ENCODE data around the gene RMDN2. TPM values are rescaled to one million over a fixed set of nuclear protein-coding genes. Genes with fewer than 3 reads are reported as not detected.

The RMDN2 gene
- total RNA-seq, 1 experiment from 2014 or later, result 3.0 TPM

DNA sequence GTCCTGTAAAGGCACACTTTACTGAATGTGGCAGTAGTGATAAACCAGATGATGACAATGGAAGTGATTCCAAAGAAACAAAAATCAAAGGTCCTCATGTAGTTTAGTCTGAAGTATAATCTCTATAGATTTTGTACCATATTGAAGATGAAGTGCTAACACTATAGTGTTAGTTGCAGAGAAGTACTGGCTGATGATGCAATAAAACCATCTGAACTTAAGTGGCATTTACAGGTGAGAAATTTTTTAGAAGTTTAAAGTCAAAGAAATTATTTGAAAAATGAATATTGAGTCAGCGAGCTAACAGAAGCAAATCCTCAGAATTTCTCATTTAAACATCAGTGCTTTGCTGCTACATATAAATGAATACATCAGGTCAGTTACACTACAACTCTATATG is 43.1 kb upstream of the RMDN2 start (continued):
- TF ChIP-seq CREB1 (CRISPR knock-in tag; IDR thresholded peaks at IDR 0.05), result no peak
- no peak for TF ChIP-seq CTCF (IDR thresholded peaks at IDR 0.05)
- no peak for TF ChIP-seq OVOL2 (CRISPR knock-in tag; IDR thresholded peaks at IDR 0.05; ENCODE audit: borderline replicate concordance)
- TF ChIP-seq ZNF232 (CRISPR knock-in tag; IDR thresholded peaks at IDR 0.05), result no peak

GRCh38 chr2:37883518-37883917 is 41.6 kb upstream of the RMDN2 start:
- Mint-ChIP-seq H3K4me1 (peaks cover 23% of the 10 kb centered on the region), H3K4me3 (no peak overlapping the region), H3K27ac (no peak overlapping the region), H3K36me3 (no peaks in the 10 kb centered on the region), H3K27me3 (ENCODE audit: low read depth) (no peaks in the 10 kb centered on the region), H3K9me3 (no peaks in the 10 kb centered on the region)
- ATAC-seq (no peak), DNase-seq (ENCODE audit: low spot score) (no peak)
- ChIA-PET CTCF (no interaction called here), POLR2A (no interaction called here)
- no peak for TF ChIP-seq ATF1 (CRISPR knock-in tag; IDR thresholded peaks at IDR 0.05)
- TF ChIP-seq, protein P1, sequence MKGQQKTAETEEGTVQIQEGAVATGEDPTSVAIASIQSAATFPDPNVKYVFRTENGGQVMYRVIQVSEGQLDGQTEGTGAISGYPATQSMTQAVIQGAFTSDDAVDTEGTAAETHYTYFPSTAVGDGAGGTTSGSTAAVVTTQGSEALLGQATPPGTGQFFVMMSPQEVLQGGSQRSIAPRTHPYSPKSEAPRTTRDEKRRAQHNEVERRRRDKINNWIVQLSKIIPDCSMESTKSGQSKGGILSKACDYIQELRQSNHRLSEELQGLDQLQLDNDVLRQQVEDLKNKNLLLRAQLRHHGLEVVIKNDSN (CRISPR knock-in tag; IDR thresholded peaks at IDR 0.05), result no peak

DNA sequence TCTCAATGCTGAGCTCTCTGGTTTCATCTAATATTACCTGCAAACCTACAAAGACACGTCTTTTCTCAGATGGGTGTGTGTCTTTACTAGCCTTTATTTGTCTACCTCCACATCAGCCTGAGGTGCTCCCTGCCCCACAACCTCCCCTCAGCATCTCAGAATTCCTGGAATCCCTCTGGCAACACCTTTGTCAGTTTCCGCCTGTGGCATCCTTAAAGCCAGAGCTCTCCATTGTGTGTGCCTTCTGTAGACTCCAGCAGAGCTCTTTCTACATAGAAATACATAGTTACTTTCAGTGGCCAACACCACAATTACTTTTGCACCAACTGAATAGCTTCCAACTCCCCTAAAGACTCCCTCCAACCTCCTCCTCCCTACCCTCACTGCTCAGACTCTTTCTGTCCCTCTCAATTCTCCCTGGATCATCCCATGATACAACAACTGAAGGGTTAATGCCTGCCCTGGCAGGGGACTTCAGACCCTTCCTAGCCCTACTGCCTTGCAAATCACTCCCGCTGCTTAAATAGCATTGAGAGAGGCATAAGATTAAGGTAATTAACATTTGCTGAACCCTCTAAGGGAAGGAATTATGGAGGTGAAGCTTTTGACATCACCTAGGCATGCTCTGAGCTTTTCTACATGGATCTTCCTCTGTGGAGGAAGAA is 39.6 kb upstream of the RMDN2 start:
- ChIA-PET CTCF (interaction anchor here (1.1 to 2.3 kb wide), 6 partner anchors 8 to 489 kb away, joined by 4 to 17 read pairs (median 5); no protein-coding TSS in a partner anchor), POLR2A (interaction anchor here (0.5 to 0.6 kb wide), 2 partner anchors 358 to 362 kb away, joined by 4 to 7 read pairs; no protein-coding TSS in a partner anchor)
- TF ChIP-seq JUN (CRISPR knock-in tag; IDR thresholded peaks at IDR 0.05) (no peak), ZNF396 (CRISPR knock-in tag; IDR thresholded peaks at IDR 0.05; ENCODE audit: borderline replicate concordance) (no peak), GRHL2 (CRISPR knock-in tag; IDR thresholded peaks at IDR 0.05; ENCODE audit: insufficient replicate concordance, severe bottlenecking) (no peak), USF2 (CRISPR knock-in tag; IDR thresholded peaks at IDR 0.05) (no peak), CTCF (IDR thresholded peaks at IDR 0.05) (no peak), NFE2L1 (CRISPR knock-in tag; IDR thresholded peaks at IDR 0.05) (no peak), IRF2 (CRISPR knock-in tag; IDR thresholded peaks at IDR 0.05; ENCODE audit: borderline replicate concordance, low read depth) (no peak), NFATC4 (CRISPR knock-in tag; IDR thresholded peaks at IDR 0.05) (no peak), ZNF671 (CRISPR knock-in tag; IDR thresholded peaks at IDR 0.05) (no peak), RORB (CRISPR knock-in tag; IDR thresholded peaks at IDR 0.05) (no peak), GABPB1 (CRISPR knock-in tag; IDR thresholded peaks at IDR 0.05) (no peak), CREB1 (CRISPR knock-in tag; IDR thresholded peaks at IDR 0.05) (no peak), ETV6 (CRISPR knock-in tag; IDR thresholded peaks at IDR 0.05) (no peak), ESRRA (CRISPR knock-in tag; IDR thresholded peaks at IDR 0.05; ENCODE audit: borderline replicate concordance) (no peak)
- TF ChIP-seq, protein P2, sequence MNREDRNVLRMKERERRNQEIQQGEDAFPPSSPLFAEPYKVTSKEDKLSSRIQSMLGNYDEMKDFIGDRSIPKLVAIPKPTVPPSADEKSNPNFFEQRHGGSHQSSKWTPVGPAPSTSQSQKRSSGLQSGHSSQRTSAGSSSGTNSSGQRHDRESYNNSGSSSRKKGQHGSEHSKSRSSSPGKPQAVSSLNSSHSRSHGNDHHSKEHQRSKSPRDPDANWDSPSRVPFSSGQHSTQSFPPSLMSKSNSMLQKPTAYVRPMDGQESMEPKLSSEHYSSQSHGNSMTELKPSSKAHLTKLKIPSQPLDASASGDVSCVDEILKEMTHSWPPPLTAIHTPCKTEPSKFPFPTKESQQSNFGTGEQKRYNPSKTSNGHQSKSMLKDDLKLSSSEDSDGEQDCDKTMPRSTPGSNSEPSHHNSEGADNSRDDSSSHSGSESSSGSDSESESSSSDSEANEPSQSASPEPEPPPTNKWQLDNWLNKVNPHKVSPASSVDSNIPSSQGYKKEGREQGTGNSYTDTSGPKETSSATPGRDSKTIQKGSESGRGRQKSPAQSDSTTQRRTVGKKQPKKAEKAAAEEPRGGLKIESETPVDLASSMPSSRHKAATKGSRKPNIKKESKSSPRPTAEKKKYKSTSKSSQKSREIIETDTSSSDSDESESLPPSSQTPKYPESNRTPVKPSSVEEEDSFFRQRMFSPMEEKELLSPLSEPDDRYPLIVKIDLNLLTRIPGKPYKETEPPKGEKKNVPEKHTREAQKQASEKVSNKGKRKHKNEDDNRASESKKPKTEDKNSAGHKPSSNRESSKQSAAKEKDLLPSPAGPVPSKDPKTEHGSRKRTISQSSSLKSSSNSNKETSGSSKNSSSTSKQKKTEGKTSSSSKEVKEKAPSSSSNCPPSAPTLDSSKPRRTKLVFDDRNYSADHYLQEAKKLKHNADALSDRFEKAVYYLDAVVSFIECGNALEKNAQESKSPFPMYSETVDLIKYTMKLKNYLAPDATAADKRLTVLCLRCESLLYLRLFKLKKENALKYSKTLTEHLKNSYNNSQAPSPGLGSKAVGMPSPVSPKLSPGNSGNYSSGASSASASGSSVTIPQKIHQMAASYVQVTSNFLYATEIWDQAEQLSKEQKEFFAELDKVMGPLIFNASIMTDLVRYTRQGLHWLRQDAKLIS (CRISPR knock-in tag; IDR thresholded peaks at IDR 0.05; ENCODE audit: borderline replicate concordance), result no peak
- TF ChIP-seq, protein P3, sequence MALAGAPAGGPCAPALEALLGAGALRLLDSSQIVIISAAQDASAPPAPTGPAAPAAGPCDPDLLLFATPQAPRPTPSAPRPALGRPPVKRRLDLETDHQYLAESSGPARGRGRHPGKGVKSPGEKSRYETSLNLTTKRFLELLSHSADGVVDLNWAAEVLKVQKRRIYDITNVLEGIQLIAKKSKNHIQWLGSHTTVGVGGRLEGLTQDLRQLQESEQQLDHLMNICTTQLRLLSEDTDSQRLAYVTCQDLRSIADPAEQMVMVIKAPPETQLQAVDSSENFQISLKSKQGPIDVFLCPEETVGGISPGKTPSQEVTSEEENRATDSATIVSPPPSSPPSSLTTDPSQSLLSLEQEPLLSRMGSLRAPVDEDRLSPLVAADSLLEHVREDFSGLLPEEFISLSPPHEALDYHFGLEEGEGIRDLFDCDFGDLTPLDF (CRISPR knock-in tag; IDR thresholded peaks at IDR 0.05), result no peak
- Mint-ChIP-seq H3K36me3 (no peaks in the 10 kb centered on the region), H3K27ac (no peak overlapping the region), H3K4me3 (no peak overlapping the region), H3K27me3 (ENCODE audit: low read depth) (no peaks in the 10 kb centered on the region), H3K4me1 (peaks cover 23% of the 10 kb centered on the region), H3K9me3 (no peaks in the 10 kb centered on the region)
- DNase-seq (ENCODE audit: low spot score), result no peak
- ATAC-seq, result peak; percentile 78
